Fibroblast of lung (primary cell): ENCODE data around the gene TARS2. TPM values are rescaled to one million over a fixed set of nuclear protein-coding genes. Genes with fewer than 3 reads are reported as not detected.

Source experiments
- DNase-seq, 2 donors: peaks; one replicate each; pipeline versions ENCODE4 v3.0.0 to v3.0.0-alpha.2; 2010; ENCODE audit warnings: low read depth in 2 of 2
- H2AFZ ChIP-seq: 2 replicates; pipeline ENCODE4 v1.5.1; 2012; ENCODE audit warnings: low read length, control low read depth, inconsistent platforms
- H3K27ac ChIP-seq: 2 replicates; pipeline ENCODE4 v1.5.1; 2011; ENCODE audit warnings: low read length, control low read depth; ENCODE audit not compliant: insufficient read depth
- H3K27me3 ChIP-seq: 2 replicates; pipeline ENCODE4 v1.5.1; 2011; ENCODE audit warnings: mild to moderate bottlenecking, low read length; ENCODE audit not compliant: control insufficient read depth, insufficient read depth
- H3K36me3 ChIP-seq: 2 replicates; pipeline ENCODE4 v1.5.1; 2011; ENCODE audit warnings: low read length; ENCODE audit not compliant: control insufficient read depth, insufficient read depth
- H3K4me1 ChIP-seq: 2 replicates; pipeline ENCODE4 v1.5.1; 2011; ENCODE audit warnings: low read length; ENCODE audit not compliant: control insufficient read depth, insufficient read depth; ENCODE audit errors: extremely low read depth
- H3K4me2 ChIP-seq: 2 replicates; pipeline ENCODE4 v1.5.1; 2011; ENCODE audit warnings: low read length, control low read depth; ENCODE audit not compliant: insufficient read depth; ENCODE audit errors: extremely low read depth
- H3K4me3 ChIP-seq, 4 experiments: fragments of 200-600 bp in 1 of 4; sonication (generic) in 1 of 4; replicated peaks in 1 of 4; 2 replicates each; pipeline ENCODE4 v1.5.1; 2011 to 2016; ENCODE audit warnings: low read length in 4 of 4, low read depth in 3 of 4, mild to moderate bottlenecking in 3 of 4, control low read depth in 2 of 4, inconsistent platforms in 1 of 4, mixed read lengths in 1 of 4; ENCODE audit not compliant: insufficient read depth in 1 of 4; ENCODE audit errors: control extremely low read depth in 1 of 4
- H3K79me2 ChIP-seq: 2 replicates; pipeline ENCODE4 v1.5.1; 2012; ENCODE audit warnings: mild to moderate bottlenecking, low read length, inconsistent platforms; ENCODE audit not compliant: control insufficient read depth, insufficient read depth
- H3K9ac ChIP-seq: 2 replicates; pipeline ENCODE4 v1.5.1; 2011; ENCODE audit warnings: mild to moderate bottlenecking, low read length, control low read depth; ENCODE audit not compliant: insufficient read depth
- H3K9me3 ChIP-seq: 2 replicates; pipeline ENCODE4 v1.5.1; 2012; ENCODE audit warnings: low read depth, low read length; ENCODE audit not compliant: control insufficient read depth, insufficient read depth
- H4K20me1 ChIP-seq: 2 replicates; pipeline ENCODE4 v1.5.1; 2011; ENCODE audit warnings: low read length; ENCODE audit not compliant: control insufficient read depth, insufficient read depth; ENCODE audit errors: extremely low read depth
- EZH2 ChIP-seq: IDR thresholded peaks from 2 replicates; pipeline ENCODE4 v1.5.1; 2012; ENCODE audit warnings: low read length, control low read depth, mild to moderate bottlenecking; ENCODE audit errors: missing control alignments
- polyA plus RNA-seq, 2 donors: library from polyadenylated mRNA; depleted of rRNA in 1 of 2; stranded (reverse) in 1 of 2; unstranded in 1 of 2; fragments of >200 nt; gene quantifications; 2 replicates each; pipeline ENCODE4 v1.2.1, GENCODE V29; 2011 to 2012; ENCODE audit warnings: missing spikeins in 1 of 2
- total RNA-seq: library from RNA; depleted of rRNA; stranded (reverse); fragments of >200 nt; gene quantifications from 2 replicates; pipeline ENCODE4 v1.2.1, GENCODE V29; 2014
- TF ChIP-seq, protein P1 (sequence below), 2 donors: IDR thresholded peaks in 1 of 2; conservative IDR thresholded peaks in 1 of 2; 1 replicate in 1 of 2; 2 replicates in 1 of 2; pipeline ENCODE4 v1.5.1; 2011 to 2012; ENCODE audit warnings: low read length in 2 of 2, control low read depth in 1 of 2, inconsistent platforms in 1 of 2, low read depth in 1 of 2, mild to moderate bottlenecking in 1 of 2

Gene TARS2
- total and polyA plus RNA-seq, 2 donors (not counting 1 experiment from before 2014, with no cell fraction given): 7.4 to 17.3 TPM

DNA sequence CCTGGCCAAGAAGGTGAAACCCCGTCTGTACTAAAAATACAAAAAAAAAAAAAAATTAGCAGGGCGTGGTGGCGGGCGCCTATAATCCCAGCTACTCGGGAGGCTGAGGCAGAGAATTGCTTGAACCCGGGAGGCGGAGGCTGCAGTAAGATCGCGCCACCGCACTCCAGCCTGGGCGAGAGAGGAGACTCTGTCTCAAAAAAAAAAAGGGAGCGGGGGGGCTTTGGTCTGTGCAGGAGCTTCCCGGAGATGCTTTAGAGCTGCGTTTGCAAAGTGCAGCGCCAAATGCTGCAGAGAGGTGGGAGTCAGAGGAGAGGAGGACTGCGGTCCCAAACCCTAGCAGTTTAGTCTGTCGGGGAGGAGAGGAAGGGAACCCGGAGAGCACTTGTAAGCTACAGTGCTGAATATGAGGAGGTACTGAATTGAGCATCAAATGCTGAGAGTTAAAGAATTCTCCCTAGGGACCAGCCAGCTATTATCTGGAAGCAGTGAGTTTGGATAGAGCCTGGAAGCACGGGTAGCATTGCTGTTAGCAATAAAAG is 28.9 kb downstream of the TARS2 start:
- no peaks in the 10 kb centered on the region for H3K27me3 ChIP-seq
- H3K9me3 ChIP-seq: no peaks in the 10 kb centered on the region
- no peak overlapping the region for H3K9ac ChIP-seq

DNA sequence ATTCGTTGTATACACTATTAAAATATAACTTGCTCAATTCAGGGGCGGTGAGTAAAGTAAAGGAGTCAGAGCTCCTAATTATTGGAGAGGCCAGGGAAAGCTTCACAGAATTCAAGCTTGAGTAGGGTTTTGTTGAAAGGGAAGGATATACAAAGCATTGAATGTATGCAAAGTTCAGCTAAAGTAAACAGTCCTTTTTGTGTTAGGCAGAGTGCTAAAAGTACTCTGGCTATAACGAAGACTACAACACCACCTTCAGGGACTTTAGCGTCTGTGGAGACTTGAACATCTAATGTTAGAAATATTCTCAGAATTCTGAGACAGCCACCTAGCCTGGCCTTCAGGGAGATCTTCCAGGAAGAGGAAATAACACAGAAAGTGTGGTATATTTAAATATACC is 29.4 kb downstream of the TARS2 start:
- Histone ChIP-seq H3K9me3 (no peaks in the 10 kb centered on the region), H3K36me3 (peaks cover 9% of the 10 kb centered on the region), H3K27ac (no peak overlapping the region), H3K4me3 (peak overlapping the region; percentile 43 to 67 (median 55)), H3K27me3 (no peaks in the 10 kb centered on the region), H3K4me2 (peak overlapping the region; percentile 84), H3K4me1 (peaks cover 17% of the 10 kb centered on the region), H4K20me1 (no peaks in the 10 kb centered on the region), H3K79me2 (no peaks in the 10 kb centered on the region), H3K9ac (no peak overlapping the region), H2AFZ (peak overlapping the region; percentile 61)
- peak in 1 of 2 donors; percentile 26 for DNase-seq
- TF ChIP-seq, protein P1, sequence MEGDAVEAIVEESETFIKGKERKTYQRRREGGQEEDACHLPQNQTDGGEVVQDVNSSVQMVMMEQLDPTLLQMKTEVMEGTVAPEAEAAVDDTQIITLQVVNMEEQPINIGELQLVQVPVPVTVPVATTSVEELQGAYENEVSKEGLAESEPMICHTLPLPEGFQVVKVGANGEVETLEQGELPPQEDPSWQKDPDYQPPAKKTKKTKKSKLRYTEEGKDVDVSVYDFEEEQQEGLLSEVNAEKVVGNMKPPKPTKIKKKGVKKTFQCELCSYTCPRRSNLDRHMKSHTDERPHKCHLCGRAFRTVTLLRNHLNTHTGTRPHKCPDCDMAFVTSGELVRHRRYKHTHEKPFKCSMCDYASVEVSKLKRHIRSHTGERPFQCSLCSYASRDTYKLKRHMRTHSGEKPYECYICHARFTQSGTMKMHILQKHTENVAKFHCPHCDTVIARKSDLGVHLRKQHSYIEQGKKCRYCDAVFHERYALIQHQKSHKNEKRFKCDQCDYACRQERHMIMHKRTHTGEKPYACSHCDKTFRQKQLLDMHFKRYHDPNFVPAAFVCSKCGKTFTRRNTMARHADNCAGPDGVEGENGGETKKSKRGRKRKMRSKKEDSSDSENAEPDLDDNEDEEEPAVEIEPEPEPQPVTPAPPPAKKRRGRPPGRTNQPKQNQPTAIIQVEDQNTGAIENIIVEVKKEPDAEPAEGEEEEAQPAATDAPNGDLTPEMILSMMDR (conservative IDR thresholded peaks at IDR 0.05 in 1 of 2, IDR thresholded peaks at IDR 0.05 in 1 of 2; ENCODE audit: low read depth in 1 of 2, low read length in 2 of 2): no peak
- no peak for TF ChIP-seq EZH2

More for the DNA sequence above, 28.9 kb downstream of the TARS2 start:
- Histone ChIP-seq H3K4me2 (peak overlapping the region; percentile 98), H4K20me1 (no peaks in the 10 kb centered on the region), H3K4me3 (peak overlapping the region; percentile 43 to 67 (median 55)), H3K36me3 (peaks cover 14% of the 10 kb centered on the region), H3K4me1 (peaks cover 17% of the 10 kb centered on the region), H2AFZ (peak overlapping the region; percentile 61), H3K79me2 (no peaks in the 10 kb centered on the region), H3K27ac (peak overlapping the region; percentile 52)
- peak in 1 of 2 donors; percentile 29 for DNase-seq
- TF ChIP-seq, protein P1 (conservative IDR thresholded peaks at IDR 0.05 in 1 of 2, IDR thresholded peaks at IDR 0.05 in 1 of 2; ENCODE audit: low read depth in 1 of 2, low read length in 2 of 2): peak; percentile 6 to 15
- no peak for TF ChIP-seq EZH2

DNA sequence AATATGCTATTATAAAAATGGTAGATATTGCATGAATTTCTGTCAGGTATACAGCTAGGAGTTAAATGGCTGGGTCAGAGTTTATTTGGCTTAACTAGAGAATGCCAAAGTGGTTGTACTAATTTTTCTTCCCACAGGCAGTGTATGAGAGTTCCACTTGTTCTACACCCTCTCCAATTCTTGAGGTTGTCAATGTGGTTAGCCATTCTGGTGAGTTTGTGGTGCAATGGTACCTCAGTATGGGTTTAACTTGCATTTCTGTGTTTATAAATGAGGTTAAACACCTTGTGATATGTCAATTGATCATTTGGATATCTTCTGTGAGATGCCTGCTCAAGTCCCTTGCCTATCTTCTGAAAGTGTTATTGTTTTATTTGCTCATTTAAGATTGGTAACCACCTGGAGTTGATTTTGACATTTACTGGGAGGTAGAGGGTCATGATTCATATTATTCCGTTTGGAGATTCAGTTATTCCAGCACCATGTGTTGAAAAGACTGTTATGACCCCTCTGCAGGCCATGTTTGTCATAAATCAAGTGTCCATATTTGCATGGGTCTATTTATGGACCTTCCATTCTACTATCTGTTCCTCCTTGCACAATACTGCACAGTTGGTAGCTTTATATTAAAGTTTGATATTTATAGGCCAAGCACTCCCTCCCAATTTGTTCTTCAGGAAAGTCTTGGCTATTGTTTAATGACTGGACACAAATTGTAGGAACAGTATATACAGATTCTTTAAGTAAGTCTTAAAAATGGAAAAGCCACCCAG is 34.2 kb downstream of the TARS2 start:
- Histone ChIP-seq H3K4me1 (peaks cover 3% of the 10 kb centered on the region), H4K20me1 (no peaks in the 10 kb centered on the region), H2AFZ (no peak overlapping the region), H3K27me3 (no peaks in the 10 kb centered on the region), H3K4me3 (no peak overlapping the region), H3K36me3 (no peaks in the 10 kb centered on the region), H3K4me2 (no peak overlapping the region), H3K27ac (no peak overlapping the region), H3K79me2 (no peaks in the 10 kb centered on the region), H3K9ac (no peak overlapping the region), H3K9me3 (no peaks in the 10 kb centered on the region)
- DNase-seq: no peak
- no peak for TF ChIP-seq EZH2
- TF ChIP-seq, protein P1 (conservative IDR thresholded peaks at IDR 0.05 in 1 of 2, IDR thresholded peaks at IDR 0.05 in 1 of 2; ENCODE audit: low read depth in 1 of 2, low read length in 2 of 2): no peak
